NCI-H510A treated with DMSO at 0.1 percent for 48 hours (cell line): ENCODE results near the gene TLCD4.
"Not testable (repeated sequence)": the region's sequence is repeated elsewhere in the genome, so short reads cannot be mapped to it uniquely, and the experiment has no call there.

Experiments
- DNase-seq: peaks from one replicate; lab custom pipeline; 2025; lab: John Stamatoyannopoulos, UW

The TLCD4 gene

GRCh38 chr1:95154096-95154495, 36.9 kb downstream of the TLCD4 start:
- DNase-seq, result no peak

- DNase-seq, result not testable (repeated sequence)
These were observed 48.4 kb downstream of the TLCD4 start for GRCh38 chr1:95165569-95165968.
